K562 (cell line): Measurements from ENCODE around the gene ZFYVE28. TPM values are rescaled to one million over a fixed set of nuclear protein-coding genes. Genes with fewer than 3 reads are reported as not detected.

Experiments
- ATAC-seq: fragments of 200-7000 bp; cut with Tn5 transposase; 3 replicates; pipeline ENCODE4 v1.9.1; 2020; ENCODE audit warnings: moderate library complexity
- BruUV-seq: library from RNA; stranded (reverse); fragments of 400-500 nt; replicated peaks from 2 replicates; lab custom pipeline; 2021; lab: Mats Ljungman, UMichigan
- CTCF ChIA-PET: fragments of 300-600 bp; formaldehyde crosslinking; extraction: SDS; loops from one replicate; lab custom pipeline; 2021; ENCODE audit warnings: low intra/inter-chr PET ratio; lab: Yijun Ruan, JAX
- POLR2A ChIA-PET: fragments of 300-600, 350-650 bp; sonication (Branson Sonifier 250); formaldehyde crosslinking; extraction: SDS; loops from one replicate; lab custom pipeline; 2021; ENCODE audit warnings: antibody characterized with exemption, inconsistent platforms; lab: Yijun Ruan, JAX
- DNase-seq, 4 experiments: peaks; one replicate each; pipeline versions ENCODE4 v3.0.0 to v3.0.0-alpha.2; 2011 to 2018; ENCODE audit warnings: low spot score in 3 of 4, mixed read lengths in 3 of 4; ENCODE audit errors: extremely low read depth in 1 of 4
- FAIRE-seq: peaks from 2 replicates; lab custom pipeline; 2011; peaks lifted over from hg19 to GRCh38; lab: Jason Lieb, UNC
- H2AFZ ChIP-seq: 2 replicates; pipeline ENCODE4 v1.6.0; 2011; ENCODE audit warnings: low read depth, low read length, control low read depth, inconsistent platforms
- H3K27ac ChIP-seq: fragments of 200-600 bp; 3 replicates; pipeline ENCODE4 v1.8.0; 2011; ENCODE audit warnings: low read depth, mild to moderate bottlenecking, control low read depth, inconsistent platforms, low read length, moderate library complexity, mixed read lengths; ENCODE audit errors: extremely low read depth
- H3K27me3 ChIP-seq, 2 experiments: fragments of 300-600 bp in 1 of 2; 2 replicates in 1 of 2; 3 replicates in 1 of 2; pipeline versions ENCODE4 v1.6.0 to v1.8.0; 2011; ENCODE audit warnings: inconsistent platforms in 2 of 2, low read length in 2 of 2, mild to moderate bottlenecking in 1 of 2, mixed read lengths in 1 of 2, moderate library complexity in 1 of 2; ENCODE audit not compliant: control insufficient read depth in 2 of 2, insufficient read depth in 2 of 2
- H3K36me3 ChIP-seq: fragments of 300-600 bp; 3 replicates; pipeline ENCODE4 v1.8.0; 2011; ENCODE audit warnings: mild to moderate bottlenecking, low read length, inconsistent platforms; ENCODE audit not compliant: control insufficient read depth, insufficient read depth
- H3K4me1 ChIP-seq, 2 experiments: fragments of 200-600 bp in 1 of 2; replicated peaks in 1 of 2; 2 replicates in 1 of 2; 3 replicates in 1 of 2; pipeline versions ENCODE4 v1.5.1 to v1.8.0; 2011; ENCODE audit warnings: inconsistent platforms in 2 of 2, low read length in 2 of 2, mild to moderate bottlenecking in 1 of 2, mixed read lengths in 1 of 2, moderate library complexity in 1 of 2; ENCODE audit not compliant: control insufficient read depth in 2 of 2, insufficient read depth in 2 of 2
- H3K4me2 ChIP-seq: 2 replicates; pipeline ENCODE4 v1.6.1; 2011; ENCODE audit warnings: low read length, control low read depth, inconsistent platforms, mixed read lengths; ENCODE audit not compliant: insufficient read depth
- H3K4me3 ChIP-seq: fragments of 200-600 bp; sonication (generic), shearing (Covaris generic); 2 replicates; pipeline ENCODE4 v1.5.1; 2016; ENCODE audit warnings: control low read depth, inconsistent platforms
- H3K79me2 ChIP-seq: fragments of 200-600 bp; 3 replicates; pipeline ENCODE4 v1.8.0; 2011; ENCODE audit warnings: low read length, inconsistent platforms; ENCODE audit not compliant: control insufficient read depth, insufficient read depth
- H3K9ac ChIP-seq, 2 experiments: 2 replicates each; pipeline versions ENCODE4 v1.6.0 to v1.6.1; 2011; ENCODE audit warnings: low read depth in 2 of 2, low read length in 2 of 2, control low read depth in 1 of 2, inconsistent platforms in 1 of 2, mild to moderate bottlenecking in 1 of 2, mixed read lengths in 1 of 2; ENCODE audit not compliant: insufficient read depth in 1 of 2
- H3K9me1 ChIP-seq: one replicate; pipeline ENCODE4 v1.6.0; 2011; ENCODE audit warnings: inconsistent platforms, mild to moderate bottlenecking, low read length, moderate library complexity; ENCODE audit not compliant: control insufficient read depth, insufficient read depth
- H3K9me3 ChIP-seq: replicated peaks from 2 replicates; pipeline ENCODE4 v1.5.1; 2011; ENCODE audit warnings: low read depth, low read length, inconsistent platforms; ENCODE audit not compliant: control insufficient read depth, insufficient read depth
- H4K20me1 ChIP-seq: replicated peaks from 2 replicates; pipeline ENCODE4 v1.6.1; 2011; ENCODE audit warnings: low read length, inconsistent platforms, mixed read lengths; ENCODE audit not compliant: control insufficient read depth, insufficient read depth
- ADNP ChIP-seq: fragments of 200-800 bp; sonication (Bioruptor generic); IDR thresholded peaks from 2 replicates; pipeline ENCODE4 v1.6.1; 2016; ENCODE audit warnings: missing genetic modification characterization, missing compliant biosample characterization
- BMI1 ChIP-seq: fragments of 150-350 bp; IDR thresholded peaks from 2 replicates; pipeline ENCODE4 v1.6.1; 2014; ENCODE audit warnings: low read length
- CBFB ChIP-seq: sonication (generic); formaldehyde crosslinking; IDR thresholded peaks from 2 replicates; pipeline ENCODE4 v1.4.0; 2020; ENCODE audit warnings: mild to moderate bottlenecking, missing genetic modification reagents
- EWSR1 ChIP-seq: fragments of 450-650 bp; IDR thresholded peaks from 2 replicates; pipeline ENCODE4 v1.6.1; 2018; ENCODE audit warnings: borderline replicate concordance, mild to moderate bottlenecking, low read depth, moderate library complexity; ENCODE audit not compliant: partially characterized antibody
- GTF2A2 ChIP-seq: IDR thresholded peaks from 2 replicates; pipeline ENCODE4 v1.6.1; 2016; ENCODE audit warnings: mild to moderate bottlenecking, missing genetic modification characterization, missing compliant biosample characterization
- GTF2F1 ChIP-seq: IDR thresholded peaks from 2 replicates; pipeline ENCODE4 v1.6.1; 2011; ENCODE audit warnings: low read depth, low read length, improper control_type of control experiment
- L3MBTL2 ChIP-seq: fragments of 450-650 bp; IDR thresholded peaks from 2 replicates; pipeline ENCODE4 v1.6.1; 2016; ENCODE audit warnings: mild to moderate bottlenecking, moderate library complexity
- MCM7 ChIP-seq, 2 experiments: fragments of 450-650 bp; IDR thresholded peaks; 2 replicates each; pipeline ENCODE4 v1.6.1; 2016 to 2018
- NR2C2 ChIP-seq, 2 experiments: fragments of 200-800 bp in 1 of 2; sonication (Bioruptor generic) in 1 of 2; sonication (generic) in 1 of 2; formaldehyde crosslinking in 1 of 2; IDR thresholded peaks; 2 replicates each; pipeline versions ENCODE4 v1.6.1 to v1.8.0; 2016 to 2022; ENCODE audit warnings: mild to moderate bottlenecking in 1 of 2, missing compliant biosample characterization in 1 of 2, missing genetic modification characterization in 1 of 2, missing genetic modification reagents in 1 of 2
- PTRF ChIP-seq: fragments of 450-650 bp; IDR thresholded peaks from 2 replicates; pipeline ENCODE4 v1.6.1; 2016; ENCODE audit warnings: mild to moderate bottlenecking, missing genetic modification characterization, missing compliant biosample characterization
- RHOXF2B ChIP-seq: fragments of 250-450 bp; sonication (Bioruptor Pico); conservative IDR thresholded peaks from 2 replicates; pipeline ENCODE4 v1.5.1; 2021
- SIRT6 ChIP-seq: IDR thresholded peaks from one replicate; pipeline ENCODE4 v1.6.1; 2012; ENCODE audit warnings: low read depth, mild to moderate bottlenecking, control low read depth, inconsistent platforms, low read length, moderate library complexity
- SMAD4 ChIP-seq: fragments of 250-450 bp; sonication (Bioruptor Pico); conservative IDR thresholded peaks from 2 replicates; pipeline ENCODE4 v1.8.0; 2021; ENCODE audit warnings: inconsistent platforms, mild to moderate bottlenecking, moderate library complexity
- SMARCA5 ChIP-seq: fragments of 450-650 bp; IDR thresholded peaks from 2 replicates; pipeline ENCODE4 v1.6.1; 2016
- SRSF3 ChIP-seq: fragments of 200-400 bp; formaldehyde crosslinking; IDR thresholded peaks from 2 replicates; pipeline ENCODE4 v1.6.1; 2016; ENCODE audit warnings: mild to moderate bottlenecking, low read length, moderate library complexity; ENCODE audit not compliant: insufficient read depth
- THRAP3 ChIP-seq: fragments of 450-650 bp; IDR thresholded peaks from 2 replicates; pipeline ENCODE4 v1.6.1; 2016; ENCODE audit warnings: mild to moderate bottlenecking, inconsistent platforms, borderline replicate concordance
- ZKSCAN3 ChIP-seq: fragments of 250-450 bp; sonication (Bioruptor Pico); IDR thresholded peaks from 2 replicates; pipeline ENCODE4 v1.4.0; 2020
- ZNF583 ChIP-seq: fragments of 250-450 bp; sonication (Bioruptor Pico); IDR thresholded peaks from 2 replicates; pipeline ENCODE4 v1.4.0; 2020
- ZZZ3 ChIP-seq: fragments of 450-650 bp; IDR thresholded peaks from 2 replicates; pipeline ENCODE4 v1.6.1; 2016; ENCODE audit warnings: antibody characterized with exemption, mild to moderate bottlenecking, moderate library complexity
- WGBS: fragments of 100-300 bp; shearing (Covaris generic); methylation state at CpG from one replicate; pipeline ENCODE4 v1.1.6; 2016; ENCODE audit warnings: low coverage, mixed read lengths; ENCODE audit not compliant: insufficient coverage; ENCODE audit errors: missing lambda C conversion rate; 5-methylcytosine and 5-hydroxymethylcytosine counted together
- in situ Hi-C: fragments of 300-500 bp; cut with MboI; formaldehyde crosslinking; loops from 4 replicates; pipeline ENCODE4 v1.15.0; 2018; ENCODE audit warnings: inconsistent platforms, mixed read lengths
- intact Hi-C: fragments of 100-400 bp; cut with micrococcal nuclease; formaldehyde crosslinking; loops from 2 replicates; pipeline ENCODE4 v1.14.2; 2022
- polyA plus RNA-seq, 8 experiments: library from polyadenylated mRNA; depleted of rRNA in 4 of 8; stranded (reverse) in 5 of 8; unstranded in 3 of 8; fragments of >200 nt; fragmentation: Nextera tagmentation in 2 of 8; fragmentation: Illumina TruSeq in 1 of 8; extraction: Ambion mirVana in 2 of 8; extraction: Trizol in 1 of 8; gene quantifications; 2 replicates each; pipeline versions ENCODE4 v1.2.1 to v1.2.3, GENCODE V29; 2011 to 2014; ENCODE audit warnings: inconsistent platforms in 1 of 8, missing spikeins in 1 of 8
- total RNA-seq, 7 experiments: library from RNA; depleted of rRNA in 6 of 7; stranded (reverse); fragments of >200 nt in 6 of 7; fragmentation: Illumina TruSeq in 2 of 7; extraction: Trizol in 2 of 7; gene quantifications; 2 replicates each; pipeline versions ENCODE4 v1.2.1 to v1.2.3, GENCODE V29; 2011 to 2021; ENCODE audit warnings: low replicate concordance in 1 of 7
- TF ChIP-seq, protein P1 (sequence below): sonication (generic); formaldehyde crosslinking; IDR thresholded peaks from 2 replicates; pipeline ENCODE4 v1.8.0; 2022; ENCODE audit warnings: mild to moderate bottlenecking, missing genetic modification reagents

Gene ZFYVE28
- total and polyA plus RNA-seq, 9 of the 15 experiments (the other 6 are each of a cell fraction or from before 2014, with no cell fraction given), result 1.3 to 24.8 (median 8.9) TPM

DNA sequence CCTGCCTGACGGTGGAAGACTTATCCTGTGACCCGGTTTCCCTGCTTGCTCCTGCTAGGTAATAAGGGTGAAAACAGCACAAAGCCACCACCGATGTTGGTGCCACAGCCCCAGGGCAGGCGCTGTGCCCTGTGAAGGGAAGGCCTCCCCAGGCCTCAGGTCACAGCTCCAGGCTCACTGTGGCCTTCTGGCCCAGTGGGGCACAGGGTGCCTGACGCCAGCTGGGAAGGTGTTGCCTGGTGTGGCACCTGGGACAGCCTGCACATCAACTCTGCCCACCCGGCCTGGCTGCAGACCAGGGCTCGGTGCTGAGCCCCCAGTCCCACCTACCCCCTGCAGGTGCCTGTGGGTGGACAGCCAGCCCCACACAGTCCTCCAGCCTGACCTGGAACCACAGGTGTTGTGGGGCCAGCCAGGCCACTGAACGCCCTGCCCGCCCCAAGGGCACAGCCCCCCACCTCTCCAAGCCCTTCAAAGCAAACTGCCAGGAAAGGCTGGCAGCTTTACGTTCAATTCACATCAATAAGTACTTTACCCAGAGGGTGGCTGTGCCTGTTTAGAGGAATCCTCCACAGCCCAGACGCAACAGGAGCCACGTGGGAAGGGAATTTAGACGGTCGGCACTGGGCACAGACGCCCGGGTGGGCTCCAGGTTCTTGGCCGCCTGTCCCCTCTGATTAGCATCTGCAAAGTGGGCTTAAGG, 54.3 kb downstream of the ZFYVE28 start:
- H3K27me3 ChIP-seq, result no peaks in the 10 kb centered on the region
- no peaks in the 10 kb centered on the region; the same call in 1 of the 2 replicates for H3K9me3 ChIP-seq
- H3K27ac ChIP-seq, result peak overlapping the region; percentile 27
- peak overlapping the region; percentile 34; the same call in 1 of the 2 replicates for H3K4me3 ChIP-seq
- FAIRE-seq (no peak), DNase-seq (no peak), ATAC-seq (no peak; the same call in 2 of the 3 replicates)
- BruUV-seq, result TSS peak; percentile 54
- H3K79me2 ChIP-seq, result peaks cover 27% of the 10 kb centered on the region; the same call in 2 of the 3 replicates
- in situ Hi-C loops (no loop called here), intact Hi-C loops (loop anchor here (2.0 kb wide), 1 partner anchor 57 kb away; no protein-coding TSS in a partner anchor)
- peaks cover 18 to 56% of the 10 kb centered on the region in 2 experiments; a peak in 4 of 5 replicates for H3K4me1 ChIP-seq
- H3K9me1 ChIP-seq, result no peaks in the 10 kb centered on the region
- POLR2A ChIA-PET, result interaction anchor here (0.9 to 1.4 kb wide), 4 partner anchors 16 to 137 kb away, joined by 3 read pairs; no protein-coding TSS in a partner anchor
- H2AFZ ChIP-seq, result peak overlapping the region; percentile 81
- H3K4me2 ChIP-seq, result peak overlapping the region; percentile 75
- peak overlapping the region; percentile 45 to 88; a peak in 3 of 4 replicates for H3K9ac ChIP-seq
- WGBS, result 60% methylated on average over 14 of the region's 17 CpGs
- CTCF ChIA-PET, result no interaction called here
- H4K20me1 ChIP-seq, result no peaks in the 10 kb centered on the region; the same call in 1 of the 2 replicates
- no peaks in the 10 kb centered on the region for H3K36me3 ChIP-seq
- TF ChIP-seq THRAP3 (no peak), ZKSCAN3 (CRISPR knock-in tag) (no peak), SIRT6 (no peak), GTF2A2 (tag) (no peak), NR2C2 (CRISPR knock-in tag; IDR thresholded peaks at IDR 0.05) (no peak), NR2C2 (tag; IDR thresholded peaks at IDR 0.05) (no peak), SMAD4 (CRISPR knock-in tag) (peak; percentile 38; the same call in 1 of the 2 replicates), ZZZ3 (no peak), L3MBTL2 (no peak), ZNF583 (CRISPR knock-in tag) (no peak), EWSR1 (no peak), PTRF (tag) (no peak), MCM7 (IDR thresholded peaks at IDR 0.05) (no peak), SMARCA5 (no peak), ADNP (tag) (no peak), GTF2F1 (no peak), BMI1 (no peak), SRSF3 (no peak), RHOXF2B (CRISPR knock-in tag) (no peak), CBFB (CRISPR knock-in tag) (no peak)
- TF ChIP-seq, protein P1, sequence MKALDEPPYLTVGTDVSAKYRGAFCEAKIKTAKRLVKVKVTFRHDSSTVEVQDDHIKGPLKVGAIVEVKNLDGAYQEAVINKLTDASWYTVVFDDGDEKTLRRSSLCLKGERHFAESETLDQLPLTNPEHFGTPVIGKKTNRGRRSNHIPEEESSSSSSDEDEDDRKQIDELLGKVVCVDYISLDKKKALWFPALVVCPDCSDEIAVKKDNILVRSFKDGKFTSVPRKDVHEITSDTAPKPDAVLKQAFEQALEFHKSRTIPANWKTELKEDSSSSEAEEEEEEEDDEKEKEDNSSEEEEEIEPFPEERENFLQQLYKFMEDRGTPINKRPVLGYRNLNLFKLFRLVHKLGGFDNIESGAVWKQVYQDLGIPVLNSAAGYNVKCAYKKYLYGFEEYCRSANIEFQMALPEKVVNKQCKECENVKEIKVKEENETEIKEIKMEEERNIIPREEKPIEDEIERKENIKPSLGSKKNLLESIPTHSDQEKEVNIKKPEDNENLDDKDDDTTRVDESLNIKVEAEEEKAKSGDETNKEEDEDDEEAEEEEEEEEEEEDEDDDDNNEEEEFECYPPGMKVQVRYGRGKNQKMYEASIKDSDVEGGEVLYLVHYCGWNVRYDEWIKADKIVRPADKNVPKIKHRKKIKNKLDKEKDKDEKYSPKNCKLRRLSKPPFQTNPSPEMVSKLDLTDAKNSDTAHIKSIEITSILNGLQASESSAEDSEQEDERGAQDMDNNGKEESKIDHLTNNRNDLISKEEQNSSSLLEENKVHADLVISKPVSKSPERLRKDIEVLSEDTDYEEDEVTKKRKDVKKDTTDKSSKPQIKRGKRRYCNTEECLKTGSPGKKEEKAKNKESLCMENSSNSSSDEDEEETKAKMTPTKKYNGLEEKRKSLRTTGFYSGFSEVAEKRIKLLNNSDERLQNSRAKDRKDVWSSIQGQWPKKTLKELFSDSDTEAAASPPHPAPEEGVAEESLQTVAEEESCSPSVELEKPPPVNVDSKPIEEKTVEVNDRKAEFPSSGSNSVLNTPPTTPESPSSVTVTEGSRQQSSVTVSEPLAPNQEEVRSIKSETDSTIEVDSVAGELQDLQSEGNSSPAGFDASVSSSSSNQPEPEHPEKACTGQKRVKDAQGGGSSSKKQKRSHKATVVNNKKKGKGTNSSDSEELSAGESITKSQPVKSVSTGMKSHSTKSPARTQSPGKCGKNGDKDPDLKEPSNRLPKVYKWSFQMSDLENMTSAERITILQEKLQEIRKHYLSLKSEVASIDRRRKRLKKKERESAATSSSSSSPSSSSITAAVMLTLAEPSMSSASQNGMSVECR (CRISPR knock-in tag), result peak; percentile 58; the same call in 1 of the 2 replicates
